HL-60 (cell line): ENCODE measurements around the gene RPS19.

Experiments
- DNase-seq, 2 experiments: peaks; one replicate each; pipeline ENCODE4 v3.0.0-alpha.2; 2010 to 2020; ENCODE audit warnings: low read depth in 1 of 2, low spot score in 1 of 2
- H3K27ac ChIP-seq: fragments of 250-450 bp; sonication (Bioruptor Pico); replicated peaks from 2 replicates; pipeline ENCODE4 v1.5.1; 2020; ENCODE audit warnings: mild to moderate bottlenecking, moderate library complexity
- H3K27me3 ChIP-seq: fragments of 250-450 bp; sonication (Bioruptor Pico); 2 replicates; pipeline ENCODE4 v1.5.1; 2021; ENCODE audit warnings: mild to moderate bottlenecking, moderate library complexity; ENCODE audit not compliant: insufficient read depth, poor library complexity, severe bottlenecking
- H3K4me3 ChIP-seq: replicated peaks from 2 replicates; pipeline ENCODE4 v1.5.1; 2011; ENCODE audit warnings: mild to moderate bottlenecking, control low read depth, low read length; ENCODE audit not compliant: insufficient read depth
- GABPA ChIP-seq: IDR thresholded peaks from 2 replicates; pipeline ENCODE4 v1.6.1; 2012; ENCODE audit warnings: low read depth
- POLR2AphosphoS5 ChIP-seq: IDR thresholded peaks from 2 replicates; pipeline ENCODE4 v1.6.1; 2012; ENCODE audit warnings: low read depth
- SPI1 ChIP-seq: IDR thresholded peaks from 2 replicates; pipeline ENCODE4 v1.6.1; 2012; ENCODE audit warnings: low read depth, mild to moderate bottlenecking, borderline replicate concordance
- TF ChIP-seq, protein P1 (sequence below): IDR thresholded peaks from 2 replicates; pipeline ENCODE4 v1.6.1; 2012; ENCODE audit warnings: low read depth; ENCODE audit not compliant: insufficient replicate concordance
- TF ChIP-seq, protein P2 (sequence below): IDR thresholded peaks from one replicate; pipeline ENCODE4 v1.5.1; 2011; ENCODE audit warnings: low read length, control low read depth, inconsistent platforms; ENCODE audit not compliant: insufficient read depth

RPS19 gene

DNA sequence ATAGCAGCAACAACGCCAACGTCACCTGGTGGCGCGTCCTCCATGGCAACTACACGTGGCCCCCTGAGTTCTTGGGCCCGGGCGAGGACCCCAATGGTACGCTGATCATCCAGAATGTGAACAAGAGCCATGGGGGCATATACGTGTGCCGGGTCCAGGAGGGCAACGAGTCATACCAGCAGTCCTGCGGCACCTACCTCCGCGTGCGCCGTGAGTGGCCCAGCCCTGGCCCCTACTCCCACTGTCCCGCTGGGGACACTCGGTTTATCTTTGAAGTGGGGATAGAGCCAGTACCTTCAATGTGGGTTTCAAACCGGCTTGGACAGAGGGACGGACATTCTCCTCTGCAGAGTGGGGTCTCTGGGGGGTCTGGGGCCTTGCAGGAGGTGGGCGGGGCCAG lies 19.0 kb downstream of the RPS19 start:
- TF ChIP-seq, protein P1, sequence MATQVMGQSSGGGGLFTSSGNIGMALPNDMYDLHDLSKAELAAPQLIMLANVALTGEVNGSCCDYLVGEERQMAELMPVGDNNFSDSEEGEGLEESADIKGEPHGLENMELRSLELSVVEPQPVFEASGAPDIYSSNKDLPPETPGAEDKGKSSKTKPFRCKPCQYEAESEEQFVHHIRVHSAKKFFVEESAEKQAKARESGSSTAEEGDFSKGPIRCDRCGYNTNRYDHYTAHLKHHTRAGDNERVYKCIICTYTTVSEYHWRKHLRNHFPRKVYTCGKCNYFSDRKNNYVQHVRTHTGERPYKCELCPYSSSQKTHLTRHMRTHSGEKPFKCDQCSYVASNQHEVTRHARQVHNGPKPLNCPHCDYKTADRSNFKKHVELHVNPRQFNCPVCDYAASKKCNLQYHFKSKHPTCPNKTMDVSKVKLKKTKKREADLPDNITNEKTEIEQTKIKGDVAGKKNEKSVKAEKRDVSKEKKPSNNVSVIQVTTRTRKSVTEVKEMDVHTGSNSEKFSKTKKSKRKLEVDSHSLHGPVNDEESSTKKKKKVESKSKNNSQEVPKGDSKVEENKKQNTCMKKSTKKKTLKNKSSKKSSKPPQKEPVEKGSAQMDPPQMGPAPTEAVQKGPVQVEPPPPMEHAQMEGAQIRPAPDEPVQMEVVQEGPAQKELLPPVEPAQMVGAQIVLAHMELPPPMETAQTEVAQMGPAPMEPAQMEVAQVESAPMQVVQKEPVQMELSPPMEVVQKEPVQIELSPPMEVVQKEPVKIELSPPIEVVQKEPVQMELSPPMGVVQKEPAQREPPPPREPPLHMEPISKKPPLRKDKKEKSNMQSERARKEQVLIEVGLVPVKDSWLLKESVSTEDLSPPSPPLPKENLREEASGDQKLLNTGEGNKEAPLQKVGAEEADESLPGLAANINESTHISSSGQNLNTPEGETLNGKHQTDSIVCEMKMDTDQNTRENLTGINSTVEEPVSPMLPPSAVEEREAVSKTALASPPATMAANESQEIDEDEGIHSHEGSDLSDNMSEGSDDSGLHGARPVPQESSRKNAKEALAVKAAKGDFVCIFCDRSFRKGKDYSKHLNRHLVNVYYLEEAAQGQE: no peak
- TF ChIP-seq GABPA (no peak), POLR2AphosphoS5 (no peak), SPI1 (no peak)
- TF ChIP-seq, protein P2, sequence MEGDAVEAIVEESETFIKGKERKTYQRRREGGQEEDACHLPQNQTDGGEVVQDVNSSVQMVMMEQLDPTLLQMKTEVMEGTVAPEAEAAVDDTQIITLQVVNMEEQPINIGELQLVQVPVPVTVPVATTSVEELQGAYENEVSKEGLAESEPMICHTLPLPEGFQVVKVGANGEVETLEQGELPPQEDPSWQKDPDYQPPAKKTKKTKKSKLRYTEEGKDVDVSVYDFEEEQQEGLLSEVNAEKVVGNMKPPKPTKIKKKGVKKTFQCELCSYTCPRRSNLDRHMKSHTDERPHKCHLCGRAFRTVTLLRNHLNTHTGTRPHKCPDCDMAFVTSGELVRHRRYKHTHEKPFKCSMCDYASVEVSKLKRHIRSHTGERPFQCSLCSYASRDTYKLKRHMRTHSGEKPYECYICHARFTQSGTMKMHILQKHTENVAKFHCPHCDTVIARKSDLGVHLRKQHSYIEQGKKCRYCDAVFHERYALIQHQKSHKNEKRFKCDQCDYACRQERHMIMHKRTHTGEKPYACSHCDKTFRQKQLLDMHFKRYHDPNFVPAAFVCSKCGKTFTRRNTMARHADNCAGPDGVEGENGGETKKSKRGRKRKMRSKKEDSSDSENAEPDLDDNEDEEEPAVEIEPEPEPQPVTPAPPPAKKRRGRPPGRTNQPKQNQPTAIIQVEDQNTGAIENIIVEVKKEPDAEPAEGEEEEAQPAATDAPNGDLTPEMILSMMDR: no peak
- Histone ChIP-seq H3K4me3 (no peak overlapping the region), H3K27me3 (no peaks in the 10 kb centered on the region), H3K27ac (no peak overlapping the region)
- no peak for DNase-seq

DNA sequence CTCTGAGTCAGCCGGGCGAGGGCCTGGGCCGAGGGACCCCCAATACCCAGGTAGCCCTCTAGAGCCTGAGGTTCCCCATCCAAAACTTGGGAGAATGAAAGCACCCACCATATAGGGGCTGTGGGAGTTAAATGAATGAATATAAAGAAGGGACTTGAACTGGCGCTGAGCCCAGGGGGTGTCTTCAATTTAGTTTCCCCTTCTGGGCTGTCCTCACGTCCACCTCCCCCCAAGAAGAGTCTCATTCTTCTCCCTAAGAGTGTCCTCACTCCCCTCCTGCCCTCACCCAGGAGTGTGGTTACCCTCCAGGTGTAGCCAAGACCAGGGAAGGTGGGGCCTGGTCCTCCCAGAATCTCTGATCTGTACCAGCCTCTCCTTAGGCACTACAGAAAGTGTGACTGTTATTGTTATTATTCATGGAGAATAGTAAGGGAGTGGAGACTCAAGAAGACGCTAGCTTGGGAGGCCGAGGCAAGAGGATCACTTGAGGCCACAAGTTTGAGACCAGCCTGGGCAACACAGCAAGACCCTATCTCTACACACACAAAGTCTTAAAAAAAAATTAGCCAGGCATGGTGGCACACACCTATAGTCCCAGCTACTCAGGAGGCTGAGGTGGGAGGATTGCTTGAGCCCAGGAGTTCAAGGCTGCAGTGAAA lies 19.7 kb downstream of the RPS19 start:
- Histone ChIP-seq H3K4me3 (no peak overlapping the region), H3K27me3 (no peaks in the 10 kb centered on the region), H3K27ac (no peak overlapping the region)
- TF ChIP-seq, protein P2: no peak
- no peak for TF ChIP-seq SPI1
- no peak for TF ChIP-seq POLR2AphosphoS5
- TF ChIP-seq, protein P1: no peak
- TF ChIP-seq GABPA: no peak
- DNase-seq: no peak

DNA sequence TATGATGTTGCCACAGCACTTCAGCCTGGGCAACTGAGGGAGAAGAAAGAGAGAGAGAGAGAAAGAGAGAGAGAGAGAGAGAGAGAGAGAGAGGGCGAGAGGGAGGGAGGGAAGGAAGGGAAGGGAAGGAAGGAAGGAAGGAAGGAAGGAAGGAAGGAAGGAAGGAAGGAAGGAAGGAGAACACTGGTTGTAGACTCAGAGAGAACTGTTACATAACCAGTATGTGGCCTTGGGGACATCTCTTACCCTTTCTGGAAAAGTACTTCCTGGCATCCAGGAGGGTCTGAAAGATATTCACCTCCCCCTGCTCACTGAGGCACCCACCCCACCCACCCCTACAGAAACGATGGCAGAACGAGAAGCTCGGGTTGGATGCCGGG lies 20.3 kb downstream of the RPS19 start:
- H3K27ac ChIP-seq: no peak overlapping the region
- TF ChIP-seq, protein P1: no peak
- TF ChIP-seq, protein P2: no peak
- no peak for TF ChIP-seq POLR2AphosphoS5
- TF ChIP-seq GABPA: no peak
- TF ChIP-seq SPI1: no peak
- no peak for DNase-seq
- no peak overlapping the region for H3K4me3 ChIP-seq
- H3K27me3 ChIP-seq: no peaks in the 10 kb centered on the region
